OCI-LY3 (cell line): ENCODE results near the gene CD83.

ENCODE experiments used
- EZH2phosphoT487 ChIP-seq: fragments of 200-600 bp; shearing (Covaris generic); IDR thresholded peaks from 2 replicates; pipeline ENCODE4 v1.6.1; 2018; ENCODE audit warnings: antibody characterized with exemption, mixed run types, low read depth
- TF ChIP-seq, protein P1 (sequence below): fragments of 200-600, 300-600 bp; sonication (generic); IDR thresholded peaks from 2 replicates; pipeline ENCODE4 v1.5.1; 2014; ENCODE audit warnings: antibody characterized with exemption, low read length, low read depth

DNA sequence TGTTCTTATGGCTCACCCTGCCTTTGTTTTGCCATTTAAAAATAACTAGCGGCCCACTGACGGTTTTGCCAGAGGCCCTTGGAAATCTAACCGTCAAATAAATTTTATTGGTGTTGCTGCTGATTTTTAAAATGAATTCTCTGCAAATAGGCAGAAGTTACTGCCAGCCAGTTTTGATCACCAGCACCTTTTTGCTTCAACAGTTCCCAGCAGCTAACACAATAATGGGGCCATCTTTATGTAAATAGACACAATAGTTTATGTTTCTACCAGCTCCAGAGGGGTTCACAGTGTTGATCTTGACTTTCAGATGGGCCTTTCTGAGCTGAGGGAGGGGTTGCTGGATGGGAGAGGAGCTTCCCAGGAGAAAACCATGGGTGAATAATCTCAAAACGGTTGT is 11.2 kb downstream of the CD83 start:
- TF ChIP-seq, protein P1, sequence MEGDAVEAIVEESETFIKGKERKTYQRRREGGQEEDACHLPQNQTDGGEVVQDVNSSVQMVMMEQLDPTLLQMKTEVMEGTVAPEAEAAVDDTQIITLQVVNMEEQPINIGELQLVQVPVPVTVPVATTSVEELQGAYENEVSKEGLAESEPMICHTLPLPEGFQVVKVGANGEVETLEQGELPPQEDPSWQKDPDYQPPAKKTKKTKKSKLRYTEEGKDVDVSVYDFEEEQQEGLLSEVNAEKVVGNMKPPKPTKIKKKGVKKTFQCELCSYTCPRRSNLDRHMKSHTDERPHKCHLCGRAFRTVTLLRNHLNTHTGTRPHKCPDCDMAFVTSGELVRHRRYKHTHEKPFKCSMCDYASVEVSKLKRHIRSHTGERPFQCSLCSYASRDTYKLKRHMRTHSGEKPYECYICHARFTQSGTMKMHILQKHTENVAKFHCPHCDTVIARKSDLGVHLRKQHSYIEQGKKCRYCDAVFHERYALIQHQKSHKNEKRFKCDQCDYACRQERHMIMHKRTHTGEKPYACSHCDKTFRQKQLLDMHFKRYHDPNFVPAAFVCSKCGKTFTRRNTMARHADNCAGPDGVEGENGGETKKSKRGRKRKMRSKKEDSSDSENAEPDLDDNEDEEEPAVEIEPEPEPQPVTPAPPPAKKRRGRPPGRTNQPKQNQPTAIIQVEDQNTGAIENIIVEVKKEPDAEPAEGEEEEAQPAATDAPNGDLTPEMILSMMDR, result no peak
- TF ChIP-seq EZH2phosphoT487, result no peak
